Fibroblast of lung (primary cell): ENCODE measurements around the gene POLR1D.

Source experiments
- CTCF ChIP-seq, 2 donors: IDR thresholded peaks in 1 of 2; conservative IDR thresholded peaks in 1 of 2; 1 replicate in 1 of 2; 2 replicates in 1 of 2; pipeline ENCODE4 v1.5.1; 2011 to 2012; ENCODE audit warnings: low read length in 2 of 2, control low read depth in 1 of 2, inconsistent platforms in 1 of 2, low read depth in 1 of 2, mild to moderate bottlenecking in 1 of 2
- EZH2 ChIP-seq: IDR thresholded peaks from 2 replicates; pipeline ENCODE4 v1.5.1; 2012; ENCODE audit warnings: low read length, control low read depth, mild to moderate bottlenecking; ENCODE audit errors: missing control alignments

- TF ChIP-seq CTCF (conservative IDR thresholded peaks at IDR 0.05 in 1 of 2, IDR thresholded peaks at IDR 0.05 in 1 of 2; ENCODE audit: low read depth in 1 of 2, low read length in 2 of 2) (no peak), EZH2 (no peak)
Measured at GRCh38 chr13:27672025-27672424, 50.3 kb downstream of the POLR1D start.
